ENCODE measurements around the gene YWHAE.

- no peak for TF ChIP-seq POLR2A (IDR thresholded peaks at IDR 0.05)
- no peak for TF ChIP-seq CTCF (IDR thresholded peaks at IDR 0.05)
Measured at GRCh38 chr17:1366234-1366633, 33.8 kb downstream of the YWHAE start.

Data from esophagus squamous epithelium (tissue), 4 donors.